ENCODE data around the gene ERRFI1. TPM values are rescaled to one million over a fixed set of nuclear protein-coding genes. Genes with fewer than 3 reads are reported as not detected.

The ERRFI1 gene
- total RNA-seq, 2 experiments from 2014 or later, result 3.6 TPM

DNA sequence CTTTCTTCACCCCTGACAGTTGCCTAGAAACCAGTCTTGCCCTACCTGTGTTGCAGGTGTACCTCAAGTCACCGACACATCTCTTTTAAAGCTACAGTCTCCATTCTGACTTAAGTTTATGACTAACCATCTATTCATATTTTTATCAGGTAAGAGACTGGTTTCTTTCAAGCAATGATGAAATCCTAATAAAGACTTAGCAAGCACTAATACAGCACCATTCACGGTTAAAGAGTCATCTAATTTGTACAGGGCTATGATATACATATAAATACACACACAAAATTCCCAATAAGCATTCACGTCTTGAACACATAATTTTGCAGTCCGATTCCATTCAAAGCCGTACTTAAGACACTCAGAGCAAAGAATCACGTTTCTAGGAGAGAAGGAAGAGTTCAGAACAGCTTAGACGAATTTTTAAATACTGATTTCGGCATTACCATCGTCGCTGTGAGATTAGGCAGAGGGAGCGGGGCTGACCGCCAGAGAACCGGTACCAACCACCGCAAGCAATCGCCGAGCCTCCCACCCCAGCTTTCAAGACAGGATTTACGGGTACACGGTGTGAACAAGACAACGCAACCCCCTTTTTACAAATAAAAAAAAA is 943 bp downstream of the ERRFI1 start:
- H3K36me3 ChIP-seq (ENCODE audit: insufficient read depth, low read length), result no peaks in the 10 kb centered on the region
- TF ChIP-seq, protein P1, sequence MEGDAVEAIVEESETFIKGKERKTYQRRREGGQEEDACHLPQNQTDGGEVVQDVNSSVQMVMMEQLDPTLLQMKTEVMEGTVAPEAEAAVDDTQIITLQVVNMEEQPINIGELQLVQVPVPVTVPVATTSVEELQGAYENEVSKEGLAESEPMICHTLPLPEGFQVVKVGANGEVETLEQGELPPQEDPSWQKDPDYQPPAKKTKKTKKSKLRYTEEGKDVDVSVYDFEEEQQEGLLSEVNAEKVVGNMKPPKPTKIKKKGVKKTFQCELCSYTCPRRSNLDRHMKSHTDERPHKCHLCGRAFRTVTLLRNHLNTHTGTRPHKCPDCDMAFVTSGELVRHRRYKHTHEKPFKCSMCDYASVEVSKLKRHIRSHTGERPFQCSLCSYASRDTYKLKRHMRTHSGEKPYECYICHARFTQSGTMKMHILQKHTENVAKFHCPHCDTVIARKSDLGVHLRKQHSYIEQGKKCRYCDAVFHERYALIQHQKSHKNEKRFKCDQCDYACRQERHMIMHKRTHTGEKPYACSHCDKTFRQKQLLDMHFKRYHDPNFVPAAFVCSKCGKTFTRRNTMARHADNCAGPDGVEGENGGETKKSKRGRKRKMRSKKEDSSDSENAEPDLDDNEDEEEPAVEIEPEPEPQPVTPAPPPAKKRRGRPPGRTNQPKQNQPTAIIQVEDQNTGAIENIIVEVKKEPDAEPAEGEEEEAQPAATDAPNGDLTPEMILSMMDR (IDR thresholded peaks at IDR 0.05), result no peak
- ChIA-PET CTCF (no interaction called here), POLR2A (no interaction called here)
- H3K27me3 Mint-ChIP-seq, result peaks cover 30% of the 10 kb centered on the region
- H3K27ac Mint-ChIP-seq, result peak overlapping the region; percentile 48
- no peaks in the 10 kb centered on the region for H3K36me3 Mint-ChIP-seq (ENCODE audit: low read depth)
- H3K9me3 ChIP-seq (ENCODE audit: control insufficient read depth in 1 of 2, insufficient read depth in 1 of 2, low read length in 2 of 2), result no peaks in the 10 kb centered on the region
- peak overlapping the region; percentile 92 for H3K4me3 Mint-ChIP-seq
- peaks cover 13% of the 10 kb centered on the region for H3K4me1 ChIP-seq (ENCODE audit: insufficient read depth, low read length)
- peaks cover 3 to 14% of the 10 kb centered on the region in 2 experiments for H3K27me3 ChIP-seq (ENCODE audit: control insufficient read depth in 1 of 2, insufficient read depth in 2 of 2, low read length in 2 of 2)
- no peaks in the 10 kb centered on the region for H3K9me3 Mint-ChIP-seq
- ATAC-seq (ENCODE audit: poor library complexity) (no peak), DNase-seq (peak in 3 of 14 experiments; percentile 4 to 33 (median 29))
- H3K4me3 ChIP-seq (ENCODE audit: low read length), result peak overlapping the region; percentile 43
- intact Hi-C loops (cut with DNase I, micrococcal nuclease), result no loop called here
- peaks cover 13% of the 10 kb centered on the region for H3K4me1 Mint-ChIP-seq (ENCODE audit: low read depth)
- H3K27ac ChIP-seq (ENCODE audit: low read depth in 1 of 2, low read length in 2 of 2), result no peak overlapping the region

DNA sequence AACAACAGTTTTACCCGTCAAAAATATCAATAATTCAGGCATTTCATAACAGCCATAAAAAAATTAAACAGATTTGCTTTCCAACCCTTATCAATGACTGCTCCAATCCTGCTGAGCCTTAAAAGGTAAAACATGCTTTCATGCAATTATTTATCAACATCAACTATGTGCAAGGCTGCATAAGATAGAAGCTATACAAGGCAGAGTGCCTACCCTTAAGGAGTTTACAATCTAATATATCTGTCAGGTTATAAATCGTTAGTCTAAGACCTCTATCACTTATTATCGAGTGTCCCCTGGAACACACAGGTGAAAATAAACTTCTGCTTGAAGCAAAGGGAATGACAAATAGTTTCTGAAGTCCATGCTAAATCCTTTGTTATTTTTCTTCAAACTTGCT is 1.8 kb downstream of the ERRFI1 start:
- peaks cover 13% of the 10 kb centered on the region for H3K4me1 ChIP-seq (ENCODE audit: insufficient read depth, low read length)
- H3K9me3 ChIP-seq (ENCODE audit: control insufficient read depth in 1 of 2, insufficient read depth in 1 of 2, low read length in 2 of 2), result no peaks in the 10 kb centered on the region
- Mint-ChIP-seq H3K4me1 (ENCODE audit: low read depth) (peaks cover 13% of the 10 kb centered on the region), H3K9me3 (no peaks in the 10 kb centered on the region), H3K27me3 (peaks cover 31% of the 10 kb centered on the region), H3K4me3 (no peak overlapping the region), H3K36me3 (ENCODE audit: low read depth) (no peaks in the 10 kb centered on the region), H3K27ac (no peak overlapping the region)
- H3K27me3 ChIP-seq (ENCODE audit: control insufficient read depth in 1 of 2, insufficient read depth in 2 of 2, low read length in 2 of 2), result peaks cover 3 to 14% of the 10 kb centered on the region in 2 experiments
- no peak overlapping the region for H3K27ac ChIP-seq (ENCODE audit: low read depth in 1 of 2, low read length in 2 of 2)
- ATAC-seq (ENCODE audit: poor library complexity) (no peak), DNase-seq (no peak)
- TF ChIP-seq, protein P1 (IDR thresholded peaks at IDR 0.05), result no peak
- intact Hi-C loops (cut with DNase I, micrococcal nuclease), result no loop called here
- no peaks in the 10 kb centered on the region for H3K36me3 ChIP-seq (ENCODE audit: insufficient read depth, low read length)
- ChIA-PET POLR2A (interaction anchor here (0.8 kb wide), 1 partner anchor 294 kb away, joined by 3 read pairs; the partner anchor contains the start of gene SLC45A1), CTCF (interaction anchor here (1.3 kb wide), 1 partner anchor 12 kb away, joined by 3 read pairs; no protein-coding TSS in a partner anchor)
- H3K4me3 ChIP-seq (ENCODE audit: low read length), result no peak overlapping the region

DNA sequence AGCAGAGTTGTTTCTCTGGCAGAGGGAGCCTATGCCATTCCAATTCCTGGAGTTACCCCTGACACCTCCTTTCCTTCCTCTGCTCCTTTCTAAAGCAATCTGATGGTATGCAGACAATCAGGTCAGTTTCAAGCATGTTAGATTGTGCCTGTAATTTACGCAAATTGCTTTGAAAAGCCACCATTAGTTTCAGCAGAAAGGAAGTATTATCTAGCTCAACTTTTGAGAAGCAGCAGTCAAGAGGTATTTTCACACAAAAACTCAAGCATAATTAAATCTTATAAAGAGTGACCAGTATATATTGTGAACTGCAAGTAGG is 2.2 kb downstream of the ERRFI1 start:
- no peaks in the 10 kb centered on the region for H3K36me3 Mint-ChIP-seq (ENCODE audit: low read depth)
- peaks cover 13% of the 10 kb centered on the region for H3K4me1 Mint-ChIP-seq (ENCODE audit: low read depth)
- H3K27me3 ChIP-seq (ENCODE audit: control insufficient read depth in 1 of 2, insufficient read depth in 2 of 2, low read length in 2 of 2), result peaks cover 3 to 16% of the 10 kb centered on the region in 2 experiments
- H3K4me1 ChIP-seq (ENCODE audit: insufficient read depth, low read length), result peaks cover 13% of the 10 kb centered on the region
- TF ChIP-seq, protein P1 (IDR thresholded peaks at IDR 0.05), result no peak
- peaks cover 35% of the 10 kb centered on the region for H3K27me3 Mint-ChIP-seq
- POLR2A ChIA-PET, result interaction anchor here (0.8 kb wide), 1 partner anchor 294 kb away, joined by 3 read pairs; the partner anchor contains the start of gene SLC45A1
- H3K27ac ChIP-seq (ENCODE audit: low read depth in 1 of 2, low read length in 2 of 2), result no peak overlapping the region
- H3K4me3 Mint-ChIP-seq, result no peak overlapping the region
- CTCF ChIA-PET, result interaction anchor here (1.3 kb wide), 1 partner anchor 12 kb away, joined by 3 read pairs; no protein-coding TSS in a partner anchor
- H3K9me3 Mint-ChIP-seq, result no peaks in the 10 kb centered on the region
- H3K36me3 ChIP-seq (ENCODE audit: insufficient read depth, low read length), result no peaks in the 10 kb centered on the region
- ATAC-seq (ENCODE audit: poor library complexity), result no peak
- H3K27ac Mint-ChIP-seq, result no peak overlapping the region
- intact Hi-C loops (cut with DNase I, micrococcal nuclease), result no loop called here
- DNase-seq, result no peak
- H3K4me3 ChIP-seq (ENCODE audit: low read length), result no peak overlapping the region
- H3K9me3 ChIP-seq (ENCODE audit: control insufficient read depth in 1 of 2, insufficient read depth in 1 of 2, low read length in 2 of 2), result no peaks in the 10 kb centered on the region

All from CD4-positive, alpha-beta T cell (primary cell).